ENCODE results near the gene CRACR2A.

GRCh38 chr12:3685830-3686229, 67.1 kb downstream of the CRACR2A start:
- TF ChIP-seq HOXA7 (CRISPR knock-in tag; IDR thresholded peaks at IDR 0.05): no peak
- no peak for TF ChIP-seq HOXB13 (CRISPR knock-in tag; IDR thresholded peaks at IDR 0.05; ENCODE audit: low read depth)
- no peak for TF ChIP-seq ZFP36 (IDR thresholded peaks at IDR 0.05; ENCODE audit: borderline replicate concordance, partially characterized antibody)
- no peak for TF ChIP-seq CTCF (IDR thresholded peaks at IDR 0.05)
- no peak for TF ChIP-seq CHD2 (IDR thresholded peaks at IDR 0.05; ENCODE audit: low read length, partially characterized antibody)
- TF ChIP-seq ATOH8 (CRISPR knock-in tag; IDR thresholded peaks at IDR 0.05; ENCODE audit: low read depth): no peak
- no peak for TF ChIP-seq POLR2A (IDR thresholded peaks at IDR 0.05; ENCODE audit: low read length)
- no peak for TF ChIP-seq JUNB (IDR thresholded peaks at IDR 0.05)
- TF ChIP-seq RAD21 (conservative IDR thresholded peaks at IDR 0.05 in 1 of 2, IDR thresholded peaks at IDR 0.05 in 1 of 2): no peak
- no peak for TF ChIP-seq ESRRA (IDR thresholded peaks at IDR 0.05; ENCODE audit: borderline replicate concordance, low read length)
- TF ChIP-seq KDM5A (IDR thresholded peaks at IDR 0.05): no peak

Measured in A549 (cell line).